GM10266 (cell line): ENCODE data around the gene STAM.

Source experiments
- DNase-seq: peaks from one replicate; pipeline ENCODE4 v3.0.0; 2012; ENCODE audit errors: extremely low spot score
- CTCF ChIP-seq: IDR thresholded peaks from 2 replicates; pipeline ENCODE4 v1.5.1; 2012; ENCODE audit warnings: mild to moderate bottlenecking, low read depth; ENCODE audit not compliant: control insufficient read depth, insufficient read depth; ENCODE audit errors: missing control alignments

Gene STAM

GRCh38 chr10:17765602-17766001, 121.7 kb downstream of the STAM start:
- no peak for DNase-seq
- TF ChIP-seq CTCF: no peak
